ENCODE results near the gene KCTD8.

DNA sequence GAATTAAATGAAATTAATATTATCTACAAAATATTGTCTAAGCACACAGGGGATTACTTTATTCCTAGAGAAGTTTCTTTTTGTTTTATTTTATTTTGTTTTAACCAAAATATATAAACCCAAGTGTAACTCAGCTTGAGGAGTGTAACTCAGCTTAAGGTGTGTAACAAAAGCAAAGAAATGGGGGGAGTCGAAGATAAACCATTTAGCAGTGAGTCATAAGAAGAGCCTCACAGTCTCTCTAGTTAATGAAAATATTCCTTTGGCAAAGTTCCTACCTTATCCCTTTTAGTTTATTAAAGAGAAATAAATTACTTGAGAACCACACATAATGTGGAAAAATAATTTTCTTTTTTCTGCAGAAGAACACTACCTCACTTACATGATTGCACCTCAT is 261.8 kb downstream of the KCTD8 start:
- no peak for TF ChIP-seq TCF4 (CRISPR knock-in tag; IDR thresholded peaks at IDR 0.05; ENCODE audit: borderline replicate concordance)
- no peak for TF ChIP-seq RARB (CRISPR knock-in tag; IDR thresholded peaks at IDR 0.05)
- TF ChIP-seq ARNTL (CRISPR knock-in tag; IDR thresholded peaks at IDR 0.05; ENCODE audit: borderline replicate concordance, low read depth): no peak
